GM19351 (cell line): ENCODE measurements around the gene OTOR.

Source experiments
- ATAC-seq: cut with Tn5 transposase; IDR thresholded peaks from one replicate; pipeline ENCODE4 v1.9.1; 2021; ENCODE audit warnings: mild to moderate bottlenecking, moderate library complexity; ENCODE audit not compliant: unreplicated experiment

Gene OTOR, protein sequence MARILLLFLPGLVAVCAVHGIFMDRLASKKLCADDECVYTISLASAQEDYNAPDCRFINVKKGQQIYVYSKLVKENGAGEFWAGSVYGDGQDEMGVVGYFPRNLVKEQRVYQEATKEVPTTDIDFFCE

DNA sequence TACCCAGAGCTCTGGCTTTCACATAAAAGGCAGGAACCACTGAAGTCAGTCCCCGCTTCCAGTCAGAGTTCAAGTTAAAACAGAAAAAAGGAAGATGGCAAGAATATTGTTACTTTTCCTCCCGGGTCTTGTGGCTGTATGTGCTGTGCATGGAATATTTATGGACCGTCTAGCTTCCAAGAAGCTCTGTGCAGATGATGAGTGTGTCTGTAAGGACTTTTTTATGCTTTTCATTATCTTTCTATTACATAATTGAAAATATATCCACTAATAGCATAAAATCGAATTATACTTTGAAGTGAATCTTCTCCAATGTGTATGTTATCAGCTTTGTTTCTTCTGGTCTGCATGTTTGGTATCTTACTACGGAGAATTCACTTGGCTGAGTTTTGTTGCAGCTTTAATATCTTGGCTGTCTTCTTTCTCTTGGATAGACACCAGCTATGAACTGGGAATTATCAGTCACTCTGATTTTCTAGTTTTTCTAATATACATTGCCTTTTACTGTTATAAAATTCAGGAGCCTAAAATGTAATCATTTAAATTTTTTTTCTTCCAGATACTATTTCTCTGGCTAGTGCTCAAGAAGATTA lies at the start of gene OTOR:
TSS of gene OTOR (plus strand) at position 51 of the 593 bp plus-strand sequence. CDS start at position 95, 44 bp downstream.
- ATAC-seq: no peak

- no peak for ATAC-seq
These were observed 48.9 kb upstream of the OTOR start for GRCh38 chr20:16699293-16699692.

- ATAC-seq: peak; percentile 80
These were observed 46.9 kb upstream of the OTOR start for GRCh38 chr20:16701296-16701695.

GRCh38 chr20:16703570-16703969 lies 44.6 kb upstream of the OTOR start:
- no peak for ATAC-seq

DNA sequence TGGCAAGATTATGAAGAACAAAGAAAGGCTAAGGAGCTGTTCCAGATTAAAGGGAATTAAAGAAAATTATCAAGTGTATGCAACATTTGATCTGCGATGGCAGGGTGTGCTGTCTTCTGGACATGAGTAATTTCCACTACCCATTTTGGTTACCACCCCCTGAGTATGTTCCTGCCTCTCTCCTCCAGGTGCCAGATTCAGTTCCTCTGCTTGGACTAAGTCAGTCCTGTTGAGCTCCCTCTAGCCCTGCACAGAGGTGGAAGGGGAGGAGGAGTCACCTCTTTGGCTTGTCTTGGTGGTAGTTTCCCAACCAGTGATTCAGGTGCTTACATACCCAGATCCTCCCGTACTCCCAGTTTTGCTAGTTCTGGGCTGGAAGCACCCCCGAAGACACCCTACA lies 40.5 kb upstream of the OTOR start:
- peak; percentile 69 for ATAC-seq

GRCh38 chr20:16708602-16709001 lies 39.6 kb upstream of the OTOR start:
- no peak for ATAC-seq

DNA sequence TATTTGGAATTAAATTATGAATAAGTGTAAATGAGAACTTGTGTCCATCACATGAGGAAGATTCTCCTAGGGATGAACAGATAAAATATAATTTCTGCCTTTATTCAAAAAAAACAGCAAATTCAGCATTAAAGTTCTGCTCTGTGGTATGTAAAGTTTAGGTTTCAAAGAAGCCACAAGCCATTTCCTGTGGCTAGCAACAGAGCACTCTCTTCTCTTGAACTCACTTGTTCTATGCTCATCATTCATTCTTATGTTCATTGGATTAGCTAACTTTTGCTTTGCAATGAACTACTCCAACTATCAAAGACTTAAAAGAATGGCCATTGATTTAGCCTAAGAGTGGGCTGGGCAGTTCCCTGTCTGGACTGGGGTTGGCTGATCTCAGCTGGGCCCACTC lies 39.1 kb upstream of the OTOR start:
- peak; percentile 87 for ATAC-seq

GRCh38 chr20:16710781-16711180 lies 37.4 kb upstream of the OTOR start:
- peak; percentile 55 for ATAC-seq

DNA sequence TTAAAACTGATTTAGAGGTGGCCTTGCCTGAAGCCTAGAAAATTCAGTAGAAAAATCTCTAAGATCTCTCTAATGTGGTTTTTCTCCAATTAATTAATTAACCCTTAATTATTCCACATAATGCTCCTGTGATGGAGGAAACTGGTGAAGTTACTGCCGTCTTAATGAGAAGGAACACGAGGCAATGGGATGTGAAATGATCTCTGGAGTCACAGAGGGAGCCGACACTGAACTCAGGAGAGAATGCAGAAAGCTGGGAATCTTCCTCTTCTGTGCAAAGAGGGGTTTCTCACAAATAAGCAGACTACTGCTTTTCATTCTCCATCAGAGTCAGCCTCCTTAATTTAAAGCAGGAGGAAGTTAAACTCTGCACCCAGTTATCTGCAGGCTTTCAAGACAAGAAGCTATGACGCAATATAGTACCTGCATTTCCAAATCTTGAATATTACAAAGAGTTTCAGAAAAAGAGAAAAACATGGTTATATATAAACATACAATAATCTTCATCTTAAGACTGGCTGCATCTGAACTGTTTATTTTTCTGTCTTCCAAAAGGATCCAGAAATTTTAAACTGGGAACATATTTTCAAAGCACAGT lies 36.4 kb upstream of the OTOR start:
- no peak for ATAC-seq

DNA sequence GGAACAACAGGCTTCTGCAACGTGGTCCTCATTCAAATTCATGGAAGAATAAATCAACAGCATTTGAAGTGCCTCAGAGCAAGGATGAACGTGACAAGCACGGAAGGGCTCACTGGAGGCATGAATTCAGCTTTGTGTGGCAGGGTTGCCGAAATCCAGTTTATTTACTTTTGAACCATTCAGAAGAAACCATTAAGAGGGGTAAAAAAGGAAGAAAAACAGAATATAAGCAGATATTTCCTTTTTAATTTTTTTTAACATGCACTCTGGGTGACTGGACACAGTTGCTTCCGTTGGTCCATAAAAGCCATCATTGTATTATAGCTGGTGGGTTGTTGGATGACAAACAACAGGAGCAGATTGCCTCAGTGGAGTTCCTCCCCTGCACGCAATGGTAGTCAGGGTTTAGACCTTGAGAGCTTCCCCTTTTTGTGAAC lies 35.6 kb upstream of the OTOR start:
- no peak for ATAC-seq

DNA sequence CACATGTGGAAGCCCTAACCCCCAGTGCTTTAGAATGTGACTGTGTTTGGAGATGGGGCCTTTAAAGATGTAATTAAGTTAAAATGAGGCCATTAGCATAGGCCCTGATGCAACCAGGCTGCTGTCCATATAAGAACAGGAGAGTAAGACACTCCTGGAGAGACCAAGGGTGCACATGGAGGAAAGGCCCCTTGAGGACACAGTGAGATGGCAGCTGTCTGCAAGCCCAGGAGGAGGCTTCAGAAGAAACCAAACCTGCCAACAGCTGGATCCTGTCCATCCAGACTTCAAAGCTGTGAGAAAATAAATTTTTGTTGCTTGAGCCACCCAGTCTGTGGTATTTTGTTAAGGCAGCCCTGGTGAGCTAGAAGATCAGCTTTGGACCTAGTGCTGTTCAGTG lies 35.1 kb upstream of the OTOR start:
- ATAC-seq: no peak

DNA sequence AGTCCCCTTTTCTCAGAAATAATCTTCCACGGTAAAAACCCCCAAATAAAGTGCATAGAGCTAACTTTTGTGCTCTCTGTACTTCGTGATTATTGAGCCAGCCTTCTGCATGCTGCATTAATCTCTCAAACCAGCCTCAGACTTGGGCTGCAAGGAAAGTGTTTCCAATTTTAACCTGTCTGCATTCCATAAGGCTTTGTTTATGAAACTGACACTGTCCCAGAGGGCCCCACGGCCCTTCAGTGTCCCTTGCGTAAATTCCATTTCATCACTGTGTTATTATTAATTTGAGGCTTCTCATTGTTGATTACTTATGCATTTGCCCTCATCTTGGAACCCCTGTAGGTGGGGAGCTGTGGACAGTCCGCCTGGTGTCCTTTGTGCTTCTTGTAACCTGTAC lies 33.9 kb upstream of the OTOR start:
- ATAC-seq: no peak

- no peak for ATAC-seq
These were observed 33.4 kb upstream of the OTOR start for GRCh38 chr20:16714751-16715150.

- no peak for ATAC-seq
These were observed 28.7 kb upstream of the OTOR start for GRCh38 chr20:16719421-16719820.

GRCh38 chr20:16729080-16729479 lies 19.1 kb upstream of the OTOR start:
- ATAC-seq: no peak

DNA sequence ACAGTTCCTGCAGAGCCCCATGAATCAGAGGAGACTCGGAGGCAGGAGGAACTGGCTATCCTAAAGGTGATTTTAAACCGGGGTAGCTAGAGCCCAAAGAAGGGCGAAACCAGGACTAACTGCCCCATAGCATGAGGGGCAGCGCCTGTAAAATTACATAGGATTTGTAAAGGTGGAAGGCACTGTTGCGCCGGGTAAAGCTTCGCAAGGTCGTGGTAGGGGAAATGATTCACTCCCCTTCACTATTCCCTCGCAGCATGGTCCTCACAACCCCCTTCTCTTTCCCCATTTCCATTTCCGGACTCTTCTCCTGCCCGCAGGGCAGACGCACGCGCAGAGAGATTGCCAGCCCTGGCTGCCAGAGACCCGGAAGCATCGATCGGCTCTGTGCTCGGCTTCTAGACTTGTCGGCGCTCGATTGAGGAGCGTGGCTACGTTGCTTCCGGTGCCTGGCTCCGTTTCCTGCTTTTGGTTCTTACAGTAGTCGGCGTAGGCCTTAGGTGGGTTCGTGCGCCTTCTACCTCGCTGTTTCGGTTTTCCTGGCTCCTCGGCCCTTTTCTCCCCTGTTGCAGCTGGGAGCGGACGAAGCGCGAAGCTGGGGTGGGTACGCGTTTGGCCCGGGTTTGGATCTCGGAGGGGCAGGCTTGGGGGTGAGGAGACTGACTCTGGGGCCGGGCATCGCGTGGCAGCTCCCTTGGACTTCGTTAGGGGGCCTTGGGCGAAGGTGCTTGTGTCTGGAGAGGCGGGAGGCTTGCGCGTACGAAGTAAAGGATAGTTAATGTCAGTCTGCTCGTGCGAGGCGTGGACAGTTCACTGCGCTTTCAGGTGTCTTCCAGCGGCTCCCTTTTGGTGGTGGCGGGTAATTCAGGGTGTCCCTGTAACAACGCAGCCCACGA lies 18.3 kb upstream of the OTOR start, which contains the start of gene SNRPB2:
TSS of gene SNRPB2 (plus strand) at position 462 of the 896 bp plus-strand sequence. CDS start 1,677 bp downstream, outside the sequence.
- ATAC-seq: peak; percentile 98

GRCh38 chr20:16732506-16733152 lies 15.5 kb upstream of the OTOR start:
- ATAC-seq: no peak

DNA sequence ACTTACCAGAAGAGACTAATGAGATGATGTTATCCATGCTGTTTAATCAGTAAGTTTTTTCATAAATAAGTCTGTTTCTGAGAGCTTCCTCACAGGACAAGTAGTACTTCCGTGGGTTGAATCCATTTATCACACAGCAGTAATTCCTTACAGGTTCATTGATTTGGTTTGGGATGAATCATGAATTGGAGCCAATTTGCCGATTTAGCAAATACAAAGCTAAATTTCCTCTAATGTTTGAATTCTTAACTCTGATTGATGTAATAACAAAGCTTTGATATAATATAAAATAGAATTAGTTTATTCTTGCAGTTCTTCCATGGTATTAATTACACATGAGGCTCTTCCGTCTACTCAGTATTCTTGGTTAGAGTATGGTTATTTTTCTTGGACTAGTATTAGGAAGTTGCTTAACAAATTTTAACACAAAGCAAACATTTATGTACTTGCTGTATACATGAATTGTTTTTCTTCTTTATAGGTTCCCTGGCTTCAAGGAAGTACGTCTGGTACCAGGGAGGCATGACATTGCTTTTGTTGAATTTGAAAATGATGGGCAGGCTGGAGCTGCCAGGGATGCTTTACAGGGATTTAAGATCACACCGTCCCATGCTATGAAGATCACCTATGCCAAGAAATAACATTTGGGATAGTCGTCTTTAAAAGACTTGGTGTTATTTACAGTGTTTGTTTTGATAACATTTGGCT lies 7.6 kb upstream of the OTOR start:
- no peak for ATAC-seq

GRCh38 chr20:16744178-16744807 lies 3.9 kb upstream of the OTOR start:
- ATAC-seq: no peak

GRCh38 chr20:16745204-16745603 lies 3.0 kb upstream of the OTOR start:
- no peak for ATAC-seq
